Measurements from ENCODE around the gene CRELD2.

CRELD2 gene

GRCh38 chr22:49894322-49895054 is 23.9 kb upstream of the CRELD2 start:
- H3K4me3 ChIP-seq (ENCODE audit: low read length), result no peak overlapping the region
- no peak for TF ChIP-seq CTCF (conservative IDR thresholded peaks at IDR 0.05; ENCODE audit: low read length)
- DNase-seq (ENCODE audit: low read depth), result no peak

- no peak for TF ChIP-seq CTCF (conservative IDR thresholded peaks at IDR 0.05; ENCODE audit: low read length)
- no peak for DNase-seq (ENCODE audit: low read depth)
- no peak overlapping the region for H3K4me3 ChIP-seq (ENCODE audit: low read length)
Observed at GRCh38 chr22:49896201-49896600, 22.2 kb upstream of the CRELD2 start.

GRCh38 chr22:49897015-49897684 is 21.3 kb upstream of the CRELD2 start:
- H3K4me3 ChIP-seq (ENCODE audit: low read length), result no peak overlapping the region
- no peak for DNase-seq (ENCODE audit: low read depth)
- no peak for TF ChIP-seq CTCF (conservative IDR thresholded peaks at IDR 0.05; ENCODE audit: low read length)

GRCh38 chr22:49899530-49899929 is 18.9 kb upstream of the CRELD2 start:
- DNase-seq (ENCODE audit: low read depth), result no peak
- H3K4me3 ChIP-seq (ENCODE audit: low read length), result no peak overlapping the region
- no peak for TF ChIP-seq CTCF (conservative IDR thresholded peaks at IDR 0.05; ENCODE audit: low read length)

- DNase-seq (ENCODE audit: low read depth), result no peak
- TF ChIP-seq CTCF (conservative IDR thresholded peaks at IDR 0.05; ENCODE audit: low read length), result no peak
- H3K4me3 ChIP-seq (ENCODE audit: low read length), result no peak overlapping the region
Observed at GRCh38 chr22:49900441-49901230, 17.8 kb upstream of the CRELD2 start.

- no peak for TF ChIP-seq CTCF (conservative IDR thresholded peaks at IDR 0.05; ENCODE audit: low read length)
- no peak overlapping the region for H3K4me3 ChIP-seq (ENCODE audit: low read length)
- no peak for DNase-seq (ENCODE audit: low read depth)
Observed at GRCh38 chr22:49901457-49901856, 17.0 kb upstream of the CRELD2 start.

Measured in AG10803 (cell line).